HEK293T (cell line): ENCODE measurements around the gene CDK5RAP2.

Source experiments
- ARNT ChIP-seq: fragments of 450-650 bp; IDR thresholded peaks from 2 replicates; pipeline ENCODE4 v1.6.1; 2017; ENCODE audit warnings: mild to moderate bottlenecking
- BHLHE40 ChIP-seq: fragments of 450-650 bp; IDR thresholded peaks from 2 replicates; pipeline ENCODE4 v1.6.1; 2016; ENCODE audit warnings: mild to moderate bottlenecking, moderate library complexity, borderline replicate concordance
- ELF4 ChIP-seq: fragments of 450-650 bp; IDR thresholded peaks from 2 replicates; pipeline ENCODE4 v1.6.1; 2017; ENCODE audit warnings: antibody characterized with exemption
- FOXK2 ChIP-seq: fragments of 450-650 bp; IDR thresholded peaks from 2 replicates; pipeline ENCODE4 v1.6.1; 2016; ENCODE audit warnings: mild to moderate bottlenecking
- FOXM1 ChIP-seq: fragments of 450-650 bp; IDR thresholded peaks from 2 replicates; pipeline ENCODE4 v1.6.1; 2017; ENCODE audit warnings: mild to moderate bottlenecking, borderline replicate concordance
- HDGF ChIP-seq: fragments of 450-650 bp; IDR thresholded peaks from 2 replicates; pipeline ENCODE4 v1.6.1; 2017; ENCODE audit warnings: antibody characterized with exemption, borderline replicate concordance
- L3MBTL2 ChIP-seq: fragments of 450-650 bp; conservative IDR thresholded peaks from 2 replicates; pipeline ENCODE4 v1.6.1; 2016; ENCODE audit warnings: mild to moderate bottlenecking
- LEF1 ChIP-seq: fragments of 450-650 bp; IDR thresholded peaks from 2 replicates; pipeline ENCODE4 v1.6.1; 2017; ENCODE audit warnings: mild to moderate bottlenecking, borderline replicate concordance
- SP1 ChIP-seq: fragments of 450-650 bp; IDR thresholded peaks from 2 replicates; pipeline ENCODE4 v1.6.1; 2017
- SUZ12 ChIP-seq: fragments of 450-650 bp; IDR thresholded peaks from 2 replicates; pipeline ENCODE4 v1.6.1; 2016; ENCODE audit warnings: mild to moderate bottlenecking
- TARDBP ChIP-seq: fragments of 450-650 bp; IDR thresholded peaks from 2 replicates; pipeline ENCODE4 v1.6.1; 2016
- ZNF384 ChIP-seq: fragments of 450-650 bp; IDR thresholded peaks from 2 replicates; pipeline ENCODE4 v1.6.1; 2016

GRCh38 chr9:120481846-120482245 is 98.1 kb downstream of the CDK5RAP2 start:
- TF ChIP-seq ZNF384 (no peak), ARNT (no peak), ELF4 (no peak), LEF1 (no peak), FOXK2 (no peak), TARDBP (no peak), SUZ12 (no peak), SP1 (no peak), FOXM1 (no peak), BHLHE40 (no peak), L3MBTL2 (no peak), HDGF (no peak)
